Mucosa of rectum (tissue), 2 donors: Measurements from ENCODE around the gene RBP3.

Experiments
- H3K27ac ChIP-seq, 2 donors: one replicate each; pipeline ENCODE4 v1.7.0; 2013; ENCODE audit warnings: inconsistent platforms in 2 of 2, low read depth in 2 of 2, low read length in 2 of 2
- H3K27me3 ChIP-seq, 2 donors: one replicate each; pipeline ENCODE4 v1.7.0; 2013; ENCODE audit warnings: low read length in 2 of 2; ENCODE audit not compliant: control insufficient read depth in 2 of 2, insufficient read depth in 2 of 2
- H3K36me3 ChIP-seq, 2 donors: one replicate each; pipeline ENCODE4 v1.7.0; 2013; ENCODE audit warnings: low read length in 2 of 2; ENCODE audit not compliant: control insufficient read depth in 2 of 2, insufficient read depth in 2 of 2
- H3K4me1 ChIP-seq, 2 donors: one replicate each; pipeline ENCODE4 v1.7.0; 2013; ENCODE audit warnings: low read length in 2 of 2, mild to moderate bottlenecking in 1 of 2; ENCODE audit not compliant: control insufficient read depth in 2 of 2, insufficient read depth in 2 of 2
- H3K4me3 ChIP-seq, 2 donors: one replicate each; pipeline ENCODE4 v1.7.0; 2013; ENCODE audit warnings: low read length in 2 of 2
- H3K9ac ChIP-seq, 2 donors: one replicate each; pipeline ENCODE4 v1.7.0; 2013; ENCODE audit warnings: low read length in 2 of 2, low read depth in 1 of 2, mild to moderate bottlenecking in 1 of 2
- H3K9me3 ChIP-seq, 2 donors: one replicate each; pipeline ENCODE4 v1.7.0; 2013; ENCODE audit warnings: low read length in 2 of 2; ENCODE audit not compliant: control insufficient read depth in 2 of 2
- donor health status: healthy.
- donor health status: Normal muscosa, but diverticular disease.

The RBP3 gene

GRCh38 chr10:47371629-47372485 lies 23.7 kb downstream of the RBP3 start:
- H3K9ac ChIP-seq: no peak overlapping the region
- peaks cover 0 to 1% of the 10 kb centered on the region in 2 donors for H3K4me1 ChIP-seq
- H3K9me3 ChIP-seq: no peaks in the 10 kb centered on the region
- H3K27ac ChIP-seq: no peak overlapping the region
- no peaks in the 10 kb centered on the region for H3K27me3 ChIP-seq
- H3K36me3 ChIP-seq: no peaks in the 10 kb centered on the region
- H3K4me3 ChIP-seq: no peak overlapping the region

GRCh38 chr10:47372726-47373125 lies 24.6 kb downstream of the RBP3 start:
- Histone ChIP-seq H3K27ac (no peak overlapping the region), H3K9me3 (no peaks in the 10 kb centered on the region), H3K9ac (no peak overlapping the region), H3K4me1 (peaks cover 0 to 8% of the 10 kb centered on the region in 2 donors), H3K27me3 (no peaks in the 10 kb centered on the region), H3K36me3 (no peaks in the 10 kb centered on the region), H3K4me3 (no peak overlapping the region)

- Histone ChIP-seq H3K9ac (no peak overlapping the region), H3K27ac (no peak overlapping the region), H3K36me3 (no peaks in the 10 kb centered on the region), H3K4me3 (no peak overlapping the region), H3K27me3 (no peaks in the 10 kb centered on the region), H3K4me1 (peaks cover 0 to 13% of the 10 kb centered on the region in 2 donors), H3K9me3 (no peaks in the 10 kb centered on the region)
Observed at GRCh38 chr10:47374611-47375536, 26.7 kb downstream of the RBP3 start.

- Histone ChIP-seq H3K27me3 (no peaks in the 10 kb centered on the region), H3K4me3 (no peak overlapping the region)
Observed at GRCh38 chr10:47376522-47377220, 28.5 kb downstream of the RBP3 start.

GRCh38 chr10:47378183-47378510 lies 30.0 kb downstream of the RBP3 start:
- Histone ChIP-seq H3K9me3 (no peaks in the 10 kb centered on the region), H3K4me1 (peaks cover 14 to 29% of the 10 kb centered on the region in 2 donors), H3K4me3 (no peak overlapping the region), H3K36me3 (no peaks in the 10 kb centered on the region), H3K27me3 (no peaks in the 10 kb centered on the region), H3K9ac (no peak overlapping the region), H3K27ac (no peak overlapping the region)

More at GRCh38 chr10:47376522-47377220, 28.5 kb downstream of the RBP3 start:
- H3K9ac ChIP-seq: no peak overlapping the region
- H3K4me1 ChIP-seq: peaks cover 13 to 28% of the 10 kb centered on the region in 2 donors
- no peak overlapping the region for H3K27ac ChIP-seq
- H3K36me3 ChIP-seq: no peaks in the 10 kb centered on the region
- H3K9me3 ChIP-seq: no peaks in the 10 kb centered on the region

- H3K9ac ChIP-seq: no peak overlapping the region
- no peaks in the 10 kb centered on the region for H3K36me3 ChIP-seq
- no peaks in the 10 kb centered on the region for H3K27me3 ChIP-seq
- H3K4me1 ChIP-seq: peaks cover 21 to 36% of the 10 kb centered on the region in 2 donors
- H3K27ac ChIP-seq: no peak overlapping the region
- no peaks in the 10 kb centered on the region for H3K9me3 ChIP-seq
- H3K4me3 ChIP-seq: no peak overlapping the region
Observed at GRCh38 chr10:47378606-47379444, 30.7 kb downstream of the RBP3 start.

- Histone ChIP-seq H3K27me3 (no peaks in the 10 kb centered on the region), H3K9me3 (no peaks in the 10 kb centered on the region), H3K4me1 (peaks cover 24 to 39% of the 10 kb centered on the region in 2 donors), H3K4me3 (no peak overlapping the region), H3K9ac (no peak overlapping the region), H3K27ac (no peak overlapping the region), H3K36me3 (no peaks in the 10 kb centered on the region)
Observed at GRCh38 chr10:47379445-47379785, 31.3 kb downstream of the RBP3 start.

GRCh38 chr10:47379901-47380300 lies 31.7 kb downstream of the RBP3 start:
- Histone ChIP-seq H3K9ac (no peak overlapping the region), H3K9me3 (no peaks in the 10 kb centered on the region), H3K4me3 (no peak overlapping the region), H3K36me3 (no peaks in the 10 kb centered on the region), H3K27me3 (no peaks in the 10 kb centered on the region), H3K4me1 (peaks cover 27 to 40% of the 10 kb centered on the region in 2 donors), H3K27ac (no peak overlapping the region)

- Histone ChIP-seq H3K4me1 (peaks cover 28 to 42% of the 10 kb centered on the region in 2 donors), H3K9me3 (no peaks in the 10 kb centered on the region), H3K36me3 (no peaks in the 10 kb centered on the region), H3K4me3 (no peak overlapping the region), H3K9ac (no peak overlapping the region), H3K27me3 (no peaks in the 10 kb centered on the region), H3K27ac (no peak overlapping the region)
Observed at GRCh38 chr10:47380341-47381102, 32.4 kb downstream of the RBP3 start.
